ENCODE measurements around the gene UQCC2. TPM values are rescaled to one million over a fixed set of nuclear protein-coding genes. Genes with fewer than 3 reads are reported as not detected.

UQCC2 gene
- polyA plus RNA-seq, 3 donors: 58.5 to 68.6 (median 65.6) TPM

DNA sequence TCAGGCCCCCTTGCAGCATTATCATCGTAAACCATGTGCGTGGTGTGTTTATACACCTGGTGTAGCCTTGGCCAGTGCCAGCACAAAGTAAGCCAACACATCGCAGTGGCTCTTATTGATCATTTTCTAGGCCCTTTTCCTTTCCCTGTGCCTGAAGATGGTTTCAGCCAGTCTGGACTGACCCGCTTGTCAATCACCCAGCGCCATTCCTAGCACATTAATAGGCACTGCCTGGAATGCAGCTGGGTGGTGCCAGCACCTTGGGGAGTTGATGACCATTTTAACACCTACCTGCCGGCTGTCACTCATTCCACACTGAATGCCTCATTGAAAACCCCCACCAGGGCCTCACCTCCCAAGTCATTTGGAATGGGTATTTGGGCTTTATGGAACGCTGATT is 4.9 kb upstream of the UQCC2 start:
- DNase-seq (ENCODE audit: extremely low read depth in 1 of 11, low read depth in 9 of 11, low spot score in 4 of 11): no peak

DNA sequence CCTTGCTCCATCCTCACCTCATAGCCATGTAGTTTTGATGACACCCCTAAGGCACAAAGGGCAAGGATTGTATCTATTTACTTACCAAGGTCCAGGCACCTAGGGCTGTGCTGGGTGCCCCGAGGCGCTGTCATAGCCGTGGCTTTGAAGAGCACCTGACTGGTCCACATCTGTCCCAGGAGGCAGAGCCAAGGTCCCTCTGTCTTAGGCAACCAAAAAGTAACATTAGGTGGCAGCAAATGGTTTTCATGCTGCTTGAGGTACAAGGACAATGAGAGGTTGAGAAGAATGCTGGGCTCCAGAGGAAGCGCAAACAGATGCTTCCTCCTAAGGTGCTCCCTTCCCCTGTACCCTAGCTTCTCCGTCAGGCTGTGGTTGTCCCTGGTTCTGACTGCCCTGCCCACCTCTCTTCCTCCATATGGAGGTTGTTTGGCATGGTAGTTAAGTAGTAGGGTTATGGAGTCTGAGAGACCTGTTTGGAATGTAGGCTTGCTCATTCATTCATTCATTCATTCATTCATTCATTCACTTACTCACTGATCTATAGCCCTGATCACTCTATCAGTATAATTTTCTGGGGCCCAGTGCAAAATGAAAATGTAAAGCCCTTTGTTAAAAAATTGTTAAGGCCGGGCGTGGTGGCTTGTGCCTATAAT is 3.0 kb upstream of the UQCC2 start:
- no peak for DNase-seq (ENCODE audit: extremely low read depth in 1 of 11, low read depth in 9 of 11, low spot score in 4 of 11)

DNA sequence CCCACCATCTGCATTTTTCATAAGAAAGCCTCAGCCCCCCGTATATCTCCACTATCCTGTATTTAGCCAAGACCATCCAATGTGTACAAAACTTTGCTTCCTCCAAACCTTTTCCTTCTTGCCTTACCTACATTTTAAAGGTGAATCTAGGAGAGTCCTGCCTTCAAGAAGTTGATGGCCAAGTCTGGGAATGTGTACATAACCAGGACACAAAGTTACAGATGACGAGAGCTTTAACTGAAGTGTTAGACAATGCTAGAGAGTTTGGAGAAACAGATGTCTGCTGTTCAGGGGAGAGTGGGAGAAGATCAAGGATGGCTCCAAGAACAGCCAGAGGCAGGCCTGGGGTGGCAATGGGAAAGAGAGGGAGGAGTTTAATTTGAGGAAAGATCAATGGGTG is 2.3 kb upstream of the UQCC2 start:
- no peak for DNase-seq (ENCODE audit: extremely low read depth in 1 of 11, low read depth in 9 of 11, low spot score in 4 of 11)

DNA sequence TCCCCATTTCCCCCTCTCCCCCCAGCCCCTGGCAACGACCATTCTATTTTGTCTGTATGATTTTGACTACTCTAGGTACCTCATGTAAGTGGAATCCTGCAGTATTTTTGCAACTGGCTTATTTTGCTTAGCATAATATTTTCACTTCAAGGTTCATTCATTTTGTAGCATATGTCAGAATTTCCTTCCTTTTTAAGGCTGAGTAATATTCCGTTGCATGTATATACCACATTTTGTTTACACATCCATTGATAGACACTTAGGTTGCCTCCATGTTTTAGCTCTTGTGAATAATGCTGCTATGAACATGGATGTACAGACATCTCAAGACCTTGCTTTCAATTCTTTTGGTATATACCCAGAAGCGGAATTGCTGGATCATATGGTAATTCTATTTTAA is 1.4 kb upstream of the UQCC2 start:
- DNase-seq (ENCODE audit: extremely low read depth in 1 of 11, low read depth in 9 of 11, low spot score in 4 of 11): no peak

DNA sequence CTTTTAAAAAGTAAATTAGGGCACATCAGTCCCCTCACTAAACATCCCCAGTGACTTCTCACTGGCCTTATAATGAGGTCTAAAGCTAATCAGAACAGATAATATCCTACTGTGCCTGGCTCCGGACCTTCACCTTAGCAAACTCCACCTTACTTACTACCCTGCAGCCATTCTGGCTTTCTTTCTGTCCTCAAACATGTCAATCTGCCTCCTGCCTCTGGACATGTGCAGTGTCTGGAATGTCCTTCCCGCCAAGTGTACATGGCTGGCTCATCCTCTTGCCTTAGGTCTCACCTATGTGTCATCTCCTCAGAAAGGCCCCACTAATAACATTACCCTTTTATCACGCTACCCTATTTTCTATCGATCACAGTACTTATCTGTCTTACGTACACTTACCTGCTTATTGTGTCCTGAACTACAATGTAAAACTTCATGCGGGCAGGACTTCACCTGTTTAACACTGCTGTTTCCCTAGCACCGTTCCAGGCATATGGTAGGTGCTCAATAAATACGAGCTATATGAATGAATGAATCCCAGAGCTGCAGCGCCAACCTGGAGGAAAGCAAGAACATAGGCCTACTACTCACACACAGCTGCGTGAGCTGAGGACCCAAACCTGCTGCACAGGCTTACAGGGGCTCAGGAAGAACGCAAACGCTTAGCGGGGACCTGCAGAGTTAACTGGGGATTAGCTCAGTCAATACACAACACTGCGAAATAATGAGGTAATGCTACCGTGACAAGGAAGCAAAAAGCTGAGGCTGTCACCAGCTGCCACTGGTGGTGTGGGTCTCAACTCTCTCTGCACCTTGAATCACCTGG is 991 bp downstream of the UQCC2 start:
- DNase-seq (ENCODE audit: extremely low read depth in 1 of 11, low read depth in 9 of 11, low spot score in 4 of 11): no peak

DNA sequence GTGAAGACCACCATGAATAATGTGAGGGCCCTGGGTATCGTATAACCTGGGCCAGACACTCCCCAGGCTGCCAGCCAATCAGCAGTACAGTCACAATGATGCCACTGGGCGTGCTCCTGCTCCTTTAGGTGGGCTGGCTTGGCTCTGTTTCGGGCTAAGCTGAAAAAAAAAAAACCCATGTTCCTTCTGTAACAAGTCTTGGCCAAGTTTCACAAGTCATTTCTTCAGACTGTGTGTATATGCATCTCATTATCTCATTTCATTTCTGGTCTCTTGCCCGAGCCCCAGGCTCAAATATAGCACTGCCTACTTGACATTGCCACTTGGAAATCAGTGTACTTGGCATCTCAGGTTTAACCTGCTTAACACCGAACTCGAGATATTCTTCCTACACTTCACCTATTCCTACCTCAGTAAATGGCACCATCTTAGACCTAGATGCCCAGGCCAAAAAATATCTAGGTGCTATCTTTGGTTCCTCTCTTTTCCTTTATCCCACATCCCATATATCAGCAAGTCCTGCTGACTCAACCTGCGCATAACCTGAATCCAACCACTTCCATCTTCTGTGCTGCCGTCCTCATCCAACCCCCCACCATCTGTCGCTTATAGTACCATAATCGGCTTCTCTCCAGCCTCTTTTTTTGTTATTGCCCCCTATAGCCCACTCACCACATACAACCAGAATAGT is 1.8 kb downstream of the UQCC2 start:
- no peak for DNase-seq (ENCODE audit: extremely low read depth in 1 of 11, low read depth in 9 of 11, low spot score in 4 of 11)

DNA sequence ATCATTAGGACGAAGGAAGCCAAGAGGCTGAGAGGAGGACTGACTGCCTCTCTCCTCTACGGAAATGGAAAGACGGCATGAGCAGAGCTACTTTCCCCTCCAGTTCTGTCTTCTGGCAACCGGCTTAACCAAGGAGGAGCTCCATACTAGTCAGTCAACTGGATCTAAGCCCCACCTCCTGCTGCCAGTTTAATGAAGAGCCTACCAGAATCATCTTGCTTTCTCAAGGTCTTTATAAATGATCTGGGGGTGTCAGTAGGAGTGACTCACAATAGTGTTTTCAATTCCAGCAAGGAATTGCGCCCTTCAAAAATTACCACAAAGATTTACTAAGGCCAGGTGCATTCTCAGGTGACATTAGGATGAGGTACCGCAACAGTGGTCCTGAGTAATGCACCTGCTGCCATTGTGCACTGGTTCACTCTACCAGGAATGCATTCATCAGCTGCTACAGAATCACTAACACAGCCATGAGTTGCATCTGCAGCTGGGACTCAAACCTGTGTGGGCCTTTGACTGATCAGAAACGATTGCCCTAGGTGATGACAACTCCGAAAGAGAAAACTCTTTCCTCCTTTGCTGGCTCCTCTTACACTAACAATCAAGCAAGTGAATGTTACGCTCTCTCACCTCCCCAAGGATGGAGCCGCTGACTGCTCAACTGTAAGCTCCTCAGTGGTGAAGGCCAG is 2.8 kb downstream of the UQCC2 start:
- DNase-seq (ENCODE audit: extremely low read depth in 1 of 11, low read depth in 9 of 11, low spot score in 4 of 11): no peak

DNA sequence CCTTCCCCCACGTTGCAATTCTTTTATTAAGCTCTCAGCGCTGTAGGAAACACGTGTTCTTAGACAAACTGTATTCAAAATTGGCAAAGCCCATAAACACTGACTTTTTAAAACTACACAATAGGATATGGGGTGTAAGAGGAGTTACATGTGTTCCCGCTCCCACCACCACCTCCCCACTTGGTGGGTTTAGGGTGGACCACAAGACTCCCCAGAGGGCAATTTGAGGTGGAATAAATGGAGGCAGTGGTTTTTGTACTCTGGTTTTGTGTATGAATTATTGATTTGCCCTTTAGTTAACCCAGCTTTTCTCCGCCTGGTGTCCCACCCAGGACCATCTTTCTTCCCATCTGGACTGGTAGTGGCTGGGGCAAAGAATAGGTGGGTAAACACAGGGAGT is 3.7 kb downstream of the UQCC2 start:
- DNase-seq (ENCODE audit: extremely low read depth in 1 of 11, low read depth in 9 of 11, low spot score in 4 of 11): no peak

DNA sequence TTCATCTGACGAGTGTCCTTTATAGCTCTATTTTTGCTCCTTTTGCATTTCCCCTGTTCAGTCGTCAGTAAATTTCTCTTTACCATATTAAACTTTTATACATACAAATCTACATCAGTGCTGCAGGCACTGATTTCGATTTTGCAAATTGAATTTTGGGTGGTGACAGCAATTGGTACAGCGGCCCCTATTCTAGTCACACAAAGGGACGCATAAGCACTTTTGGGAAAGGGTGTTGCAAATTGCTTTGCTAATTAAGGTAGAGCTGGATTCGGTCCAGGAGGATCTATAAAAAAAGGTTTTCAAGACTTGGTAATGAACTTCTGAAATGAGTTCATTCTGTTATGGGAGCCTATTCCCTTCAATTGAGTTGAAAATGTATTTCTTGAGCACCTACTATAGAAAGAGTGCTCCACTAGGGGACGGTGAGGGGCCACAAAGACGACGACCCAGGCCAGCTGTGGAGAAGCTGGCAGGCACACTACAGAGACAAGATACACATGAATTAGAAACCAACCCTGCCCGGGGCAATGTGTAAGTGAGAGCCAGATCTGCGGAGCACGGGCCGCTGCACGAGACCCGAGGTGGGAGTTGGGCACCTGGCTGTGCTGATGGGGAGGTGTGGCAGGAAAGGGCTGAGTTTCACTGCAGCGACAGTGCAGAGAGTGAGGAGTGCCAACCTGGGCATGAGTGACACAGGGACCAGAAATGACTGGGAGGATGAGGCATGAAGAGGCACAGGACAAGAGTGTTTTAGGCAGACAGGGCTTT is 5.4 kb downstream of the UQCC2 start:
- DNase-seq (ENCODE audit: extremely low read depth in 1 of 11, low read depth in 9 of 11, low spot score in 4 of 11): no peak

DNA sequence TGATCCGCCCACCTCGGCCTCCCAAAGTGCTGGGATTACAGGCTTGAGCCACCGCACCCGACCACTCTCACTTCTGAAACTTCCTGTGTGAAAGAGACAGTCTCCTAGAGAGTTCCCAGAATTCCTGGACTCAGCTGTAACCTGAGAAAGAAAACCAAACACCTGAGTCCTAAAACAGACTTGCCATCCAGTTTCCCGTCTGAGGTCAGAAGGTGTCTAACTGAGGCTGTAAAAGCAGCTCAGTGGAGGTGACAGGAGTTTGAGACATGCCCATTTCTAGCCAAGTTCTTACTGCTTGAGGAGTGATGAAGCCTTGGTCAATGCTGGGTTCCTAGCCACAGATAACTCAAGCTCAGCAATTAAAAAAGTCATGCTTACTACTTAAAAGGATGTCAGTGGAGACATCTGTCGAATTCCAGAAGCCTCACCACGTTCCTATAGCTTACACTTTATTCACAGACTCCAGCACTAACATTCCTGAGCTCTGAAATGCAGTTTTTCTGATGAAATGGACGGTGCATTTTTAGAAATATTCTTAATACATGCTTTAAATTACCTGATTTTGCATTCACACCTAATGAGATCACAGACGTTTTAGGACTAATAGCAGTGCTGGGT is 6.1 kb downstream of the UQCC2 start:
- no peak for DNase-seq (ENCODE audit: extremely low read depth in 1 of 11, low read depth in 9 of 11, low spot score in 4 of 11)

DNA sequence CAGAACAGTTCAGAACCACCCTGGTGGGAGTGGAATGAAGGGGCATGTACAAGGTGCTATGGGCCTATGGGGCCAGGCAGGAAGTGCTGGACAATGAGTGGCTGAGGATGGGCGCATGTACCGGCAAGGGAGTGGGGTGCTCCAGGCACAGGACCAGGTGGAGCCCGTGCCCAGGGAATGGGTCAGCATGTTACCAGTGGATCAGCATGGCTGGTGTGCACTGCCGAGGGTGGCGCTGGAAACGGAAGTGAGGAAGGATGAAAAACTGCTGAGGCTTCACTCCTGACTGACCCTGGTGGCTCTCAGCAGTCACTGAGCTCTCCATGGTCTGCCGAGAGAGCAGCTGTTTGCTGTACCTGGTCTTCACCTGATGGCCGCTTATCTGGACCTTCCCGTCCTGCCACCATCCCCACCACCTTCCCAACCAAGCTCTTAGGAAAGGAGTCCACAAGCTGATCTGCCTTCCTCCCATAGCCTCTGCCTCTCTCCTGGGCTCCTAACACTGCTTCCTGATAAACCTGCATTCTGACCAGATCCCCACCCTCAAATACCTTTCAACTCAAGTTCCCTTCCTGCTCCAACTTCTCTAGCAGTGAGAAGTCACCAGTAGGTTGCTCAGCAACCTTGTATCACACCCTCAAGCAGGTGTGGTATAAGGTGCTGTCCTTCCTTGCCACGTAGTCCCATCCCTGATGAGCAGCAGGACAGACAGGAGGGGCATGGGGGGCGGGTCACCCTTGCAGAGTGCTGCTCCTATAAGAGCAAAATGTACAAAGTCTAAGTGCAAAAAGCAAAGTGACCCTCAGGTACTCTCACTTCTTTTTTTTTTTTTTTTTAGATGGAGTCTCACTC is 7.1 kb downstream of the UQCC2 start:
- no peak for DNase-seq (ENCODE audit: extremely low read depth in 1 of 11, low read depth in 9 of 11, low spot score in 4 of 11)

DNA sequence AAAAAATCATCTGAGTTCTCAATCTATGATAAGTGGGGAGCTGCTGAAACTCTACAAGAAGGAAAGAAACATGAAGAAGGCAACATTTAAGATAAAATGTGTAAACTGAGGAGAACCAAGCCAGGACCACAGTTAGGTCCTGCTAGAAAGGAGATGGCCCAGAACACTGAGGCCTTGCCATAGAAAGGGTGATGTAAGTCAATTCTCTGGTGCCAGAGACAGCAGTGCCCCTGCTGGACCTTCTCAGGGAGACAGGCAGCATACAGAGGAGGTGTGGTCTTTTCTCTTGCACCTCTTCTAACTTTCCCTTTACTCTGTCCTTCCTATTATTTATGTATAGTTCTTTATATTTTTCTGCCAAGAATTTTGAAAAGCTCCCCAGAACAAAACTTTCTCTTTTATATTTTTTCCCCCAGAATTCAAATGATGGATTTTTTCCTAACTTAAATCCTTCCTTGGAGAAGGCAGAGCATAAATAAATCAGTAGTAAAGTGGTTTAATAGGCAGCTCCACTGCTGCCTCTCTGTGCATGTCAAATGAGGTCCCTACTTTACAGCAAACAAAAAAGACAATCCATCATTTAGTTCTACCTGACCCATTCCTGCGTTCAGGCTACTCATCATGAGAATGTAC is 9.0 kb downstream of the UQCC2 start:
- no peak for DNase-seq (ENCODE audit: extremely low read depth in 1 of 11, low read depth in 9 of 11, low spot score in 4 of 11)

DNA sequence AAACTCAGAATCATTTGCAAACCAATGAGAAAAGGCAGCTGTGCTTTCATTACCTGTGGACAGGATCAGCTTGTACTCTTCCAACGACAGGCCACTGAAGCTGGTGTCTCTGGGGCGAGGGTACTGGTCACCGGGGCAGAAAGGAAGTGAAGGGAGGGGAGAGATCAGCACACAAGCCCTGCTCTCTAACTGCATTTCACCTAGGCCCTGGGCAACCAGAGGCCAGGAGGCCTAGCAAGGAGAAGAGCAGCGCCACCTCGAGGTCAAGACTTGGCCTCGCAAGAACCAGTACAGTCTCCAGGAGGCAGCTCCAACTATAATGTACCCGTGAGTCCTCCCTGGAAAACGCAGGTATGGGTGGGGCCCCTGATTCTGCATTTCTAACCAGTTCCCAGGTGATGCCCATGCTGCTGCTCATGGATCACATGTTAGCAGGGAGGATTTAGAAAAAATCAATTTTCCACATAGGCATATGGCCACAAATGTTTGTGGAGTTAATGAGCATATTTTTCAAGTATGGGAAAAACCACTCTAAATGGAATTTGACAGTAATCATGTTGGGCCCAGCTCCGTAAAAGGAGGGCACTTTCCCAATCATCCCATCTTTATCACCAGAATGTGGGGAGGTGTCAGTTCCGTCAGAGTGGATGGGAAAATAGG is 11.0 kb downstream of the UQCC2 start:
- peak in 7 of 11 donors; percentile 41 to 67 (median 50) for DNase-seq (ENCODE audit: extremely low read depth in 1 of 11, low read depth in 9 of 11, low spot score in 4 of 11)

DNA sequence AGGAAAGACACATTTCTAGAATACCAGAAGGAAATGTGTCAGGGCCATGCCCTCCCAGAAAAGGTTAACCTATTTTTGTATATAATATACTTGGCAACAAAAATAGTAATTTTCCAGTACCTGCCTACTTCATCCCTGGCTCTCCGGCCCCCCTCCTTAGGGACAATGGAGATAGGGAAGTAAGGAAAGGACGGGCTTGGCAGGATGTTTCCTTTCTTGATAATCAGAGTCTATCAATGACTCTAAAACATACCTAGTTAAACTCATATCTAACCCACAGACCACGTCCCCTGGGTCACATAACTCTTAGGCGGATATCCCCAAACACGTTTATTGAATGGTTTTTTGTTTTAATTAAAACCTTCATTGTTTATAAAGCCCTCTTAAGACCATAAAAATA is 11.8 kb downstream of the UQCC2 start:
- DNase-seq (ENCODE audit: extremely low read depth in 1 of 11, low read depth in 9 of 11, low spot score in 4 of 11): no peak

DNA sequence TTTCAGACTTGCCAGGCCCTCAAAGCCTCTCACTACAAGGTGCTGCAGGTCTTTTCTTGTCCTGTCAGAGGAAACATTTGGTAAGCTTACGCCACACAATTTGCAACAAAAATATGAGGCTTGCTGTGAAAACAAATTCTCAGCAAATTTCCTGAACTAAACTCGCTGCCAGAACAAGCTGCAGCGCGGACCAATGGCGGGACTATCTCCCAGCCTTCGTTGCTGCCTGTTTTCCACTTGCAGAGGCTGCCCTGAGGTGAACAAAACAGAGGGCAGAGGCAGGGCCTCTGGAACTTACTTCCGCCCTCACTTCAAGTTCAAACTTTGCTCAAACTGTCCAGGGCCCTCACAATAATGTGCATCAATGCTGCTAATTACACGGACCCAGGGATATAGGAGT is 12.4 kb downstream of the UQCC2 start:
- DNase-seq (ENCODE audit: extremely low read depth in 1 of 11, low read depth in 9 of 11, low spot score in 4 of 11): no peak

DNA sequence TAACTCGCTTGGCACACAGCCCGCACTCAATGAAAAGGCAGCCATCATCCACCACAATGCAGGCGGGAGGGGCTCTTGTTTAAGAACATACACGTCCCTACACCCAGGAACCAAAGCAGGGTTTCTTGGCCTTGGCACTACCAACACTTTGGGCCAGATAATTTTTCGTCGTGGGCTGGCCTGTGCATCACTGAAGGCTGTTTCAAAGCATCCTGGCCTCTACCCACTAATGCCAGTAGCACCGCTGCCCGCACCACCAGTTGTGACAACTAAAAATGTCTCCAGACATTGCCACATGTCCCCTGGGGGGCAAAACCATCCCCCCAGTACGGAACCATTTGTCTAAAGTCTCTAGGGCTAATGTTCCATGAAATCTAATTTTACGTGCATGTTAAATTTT is 13.0 kb downstream of the UQCC2 start:
- DNase-seq (ENCODE audit: extremely low read depth in 1 of 11, low read depth in 9 of 11, low spot score in 4 of 11): no peak

DNA sequence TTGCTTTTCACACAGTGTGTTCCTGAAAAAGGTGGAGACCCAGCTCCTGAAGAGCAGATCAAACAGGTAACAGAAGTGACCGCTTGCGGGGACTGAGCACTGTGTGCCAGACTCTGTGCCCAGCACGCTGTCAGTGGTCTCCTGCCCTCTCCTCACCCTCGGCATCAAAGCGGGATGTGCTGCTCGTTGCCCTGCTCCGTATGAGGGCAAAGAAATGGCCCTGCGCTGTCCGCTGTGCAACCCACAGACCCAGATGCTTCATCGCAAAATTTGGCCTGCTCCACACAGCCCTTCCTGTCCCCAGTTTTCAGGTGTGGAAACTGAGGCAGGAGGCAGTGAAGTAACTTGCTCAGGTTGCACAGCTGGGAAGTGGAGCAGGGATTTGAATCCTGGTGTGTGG is 13.7 kb downstream of the UQCC2 start:
- DNase-seq (ENCODE audit: extremely low read depth in 1 of 11, low read depth in 9 of 11, low spot score in 4 of 11): no peak

Measured in renal cortex interstitium (tissue), 11 donors.